HFFc6 (cell line): ENCODE results near the gene SPRY4. TPM values are rescaled to one million over a fixed set of nuclear protein-coding genes. Genes with fewer than 3 reads are reported as not detected.

Experiments
- DNase-seq: peaks from one replicate; pipeline ENCODE4 v3.0.0-alpha.2; 2018
- H3K27ac Mint-ChIP-seq: 2 replicates; pipeline ENCODE4 v1.8.0; 2020; ENCODE audit warnings: mild to moderate bottlenecking, mixed read lengths
- H3K27me3 Mint-ChIP-seq: 2 replicates; pipeline ENCODE4 v1.8.0; 2021; ENCODE audit warnings: mild to moderate bottlenecking, moderate library complexity, mixed read lengths; ENCODE audit not compliant: insufficient read depth
- H3K36me3 Mint-ChIP-seq: 2 replicates; pipeline ENCODE4 v1.8.0; 2021; ENCODE audit warnings: low read depth, mixed read lengths
- H3K4me1 Mint-ChIP-seq: 2 replicates; pipeline ENCODE4 v1.8.0; 2020; ENCODE audit warnings: low read depth, mixed read lengths
- H3K4me3 Mint-ChIP-seq: 2 replicates; pipeline ENCODE4 v1.8.0; 2020; ENCODE audit warnings: mild to moderate bottlenecking, moderate library complexity, mixed read lengths
- H3K9me3 Mint-ChIP-seq: 2 replicates; pipeline ENCODE4 v1.8.0; 2020; ENCODE audit warnings: mild to moderate bottlenecking, mixed read lengths
- total RNA-seq, 6 experiments: library from RNA; stranded (reverse); fragmentation: NEBNext Ultra II Directional; extraction: Animal tissue kit (Norgen Biotek cat#: 25700); gene quantifications; 2 replicates in 1 of 6; 3 replicates in 5 of 6; pipeline ENCODE4 v1.2.3, GENCODE V29; 2021
- TF ChIP-seq, protein P1 (sequence below): fragments of 200-600 bp; sonication (generic); IDR thresholded peaks from 2 replicates; pipeline ENCODE4 v1.5.0; 2021; ENCODE audit warnings: antibody characterized with exemption, mild to moderate bottlenecking

SPRY4 gene
- total RNA-seq, 6 experiments from 2014 or later = 26.1 to 28.9 (median 27.8) TPM

DNA sequence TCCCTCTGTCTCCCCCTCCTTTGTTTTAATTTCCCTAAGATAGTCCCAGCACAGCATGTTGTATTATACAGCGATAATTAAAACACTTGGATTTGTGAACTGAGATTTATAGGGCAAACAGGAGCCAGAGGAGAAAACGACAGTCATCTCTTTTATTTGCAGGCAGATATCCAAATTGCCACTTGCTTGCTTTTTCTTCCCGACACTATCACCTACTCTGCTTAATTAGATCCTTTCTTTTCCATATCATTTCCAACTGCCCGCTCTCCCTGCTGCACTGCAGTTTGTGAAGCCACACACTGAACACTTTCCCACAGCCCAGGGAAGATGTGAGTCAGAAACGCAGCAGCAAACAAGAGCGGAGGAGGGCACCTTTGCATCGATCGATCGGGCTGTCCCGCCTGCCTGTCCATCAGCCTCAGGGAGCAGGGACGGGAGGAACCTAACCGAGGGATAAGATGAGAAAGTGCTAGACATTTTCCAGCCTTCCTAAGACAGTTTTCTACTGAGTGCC lies 35.8 kb upstream of the SPRY4 start:
- peaks cover 67% of the 10 kb centered on the region for H3K4me1 Mint-ChIP-seq
- peaks cover 10% of the 10 kb centered on the region for H3K36me3 Mint-ChIP-seq

DNA sequence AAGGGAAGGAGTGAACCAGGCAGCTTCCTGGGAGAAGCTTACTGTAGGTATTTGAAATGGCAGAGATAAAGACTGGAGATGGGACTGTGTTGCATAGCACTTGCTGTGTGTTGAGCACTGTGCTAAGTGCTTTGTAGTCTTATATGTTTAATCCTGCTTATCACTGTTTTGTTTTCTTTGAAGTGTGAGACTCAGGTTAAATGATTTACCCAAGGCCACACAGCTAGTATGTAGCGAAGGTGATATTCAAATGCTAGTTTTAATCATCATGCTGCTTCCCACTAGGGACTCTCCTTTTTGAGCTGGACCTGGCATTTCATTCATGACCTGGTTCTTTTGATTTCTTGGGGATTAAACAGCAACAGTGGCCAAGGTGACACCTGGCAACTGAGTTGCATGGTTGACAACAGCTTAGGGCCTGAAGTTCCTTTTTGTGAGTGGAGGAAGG lies 35.3 kb upstream of the SPRY4 start:
- TF ChIP-seq, protein P1, sequence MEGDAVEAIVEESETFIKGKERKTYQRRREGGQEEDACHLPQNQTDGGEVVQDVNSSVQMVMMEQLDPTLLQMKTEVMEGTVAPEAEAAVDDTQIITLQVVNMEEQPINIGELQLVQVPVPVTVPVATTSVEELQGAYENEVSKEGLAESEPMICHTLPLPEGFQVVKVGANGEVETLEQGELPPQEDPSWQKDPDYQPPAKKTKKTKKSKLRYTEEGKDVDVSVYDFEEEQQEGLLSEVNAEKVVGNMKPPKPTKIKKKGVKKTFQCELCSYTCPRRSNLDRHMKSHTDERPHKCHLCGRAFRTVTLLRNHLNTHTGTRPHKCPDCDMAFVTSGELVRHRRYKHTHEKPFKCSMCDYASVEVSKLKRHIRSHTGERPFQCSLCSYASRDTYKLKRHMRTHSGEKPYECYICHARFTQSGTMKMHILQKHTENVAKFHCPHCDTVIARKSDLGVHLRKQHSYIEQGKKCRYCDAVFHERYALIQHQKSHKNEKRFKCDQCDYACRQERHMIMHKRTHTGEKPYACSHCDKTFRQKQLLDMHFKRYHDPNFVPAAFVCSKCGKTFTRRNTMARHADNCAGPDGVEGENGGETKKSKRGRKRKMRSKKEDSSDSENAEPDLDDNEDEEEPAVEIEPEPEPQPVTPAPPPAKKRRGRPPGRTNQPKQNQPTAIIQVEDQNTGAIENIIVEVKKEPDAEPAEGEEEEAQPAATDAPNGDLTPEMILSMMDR = no peak
- peak overlapping the region; percentile 67 for H3K27ac Mint-ChIP-seq
- no peak for DNase-seq
- no peaks in the 10 kb centered on the region for H3K9me3 Mint-ChIP-seq
- H3K36me3 Mint-ChIP-seq = peaks cover 10% of the 10 kb centered on the region
- peaks cover 68% of the 10 kb centered on the region for H3K4me1 Mint-ChIP-seq
- no peaks in the 10 kb centered on the region; the same call in 1 of the 2 replicates for H3K27me3 Mint-ChIP-seq
- peak overlapping the region; percentile 56 for H3K4me3 Mint-ChIP-seq

More for the DNA sequence above, 35.8 kb upstream of the SPRY4 start:
- no peaks in the 10 kb centered on the region for H3K9me3 Mint-ChIP-seq
- H3K4me3 Mint-ChIP-seq = peak overlapping the region; percentile 56
- TF ChIP-seq, protein P1 = no peak
- peak overlapping the region; percentile 67 for H3K27ac Mint-ChIP-seq
- DNase-seq = peak; percentile 68
- no peaks in the 10 kb centered on the region; the same call in 1 of the 2 replicates for H3K27me3 Mint-ChIP-seq

DNA sequence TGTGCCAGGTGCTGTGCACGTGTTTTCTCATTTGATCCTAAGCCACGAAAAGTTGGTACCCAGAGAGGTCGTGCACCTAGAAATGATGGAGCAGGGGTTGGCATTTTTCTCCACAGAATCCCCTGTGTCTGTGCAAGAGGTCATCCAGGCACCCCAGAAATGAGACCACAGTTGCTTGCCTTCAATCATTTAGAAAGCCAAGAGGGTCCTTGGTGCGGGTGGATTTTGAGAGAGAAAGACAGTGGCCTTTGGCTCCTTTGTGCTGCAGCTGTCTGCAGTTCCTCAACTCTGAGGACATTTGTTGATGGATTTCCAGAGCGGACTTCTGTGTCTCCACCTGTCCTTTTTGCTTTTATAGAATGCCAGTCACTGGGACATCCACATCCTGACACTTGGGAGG lies 33.8 kb upstream of the SPRY4 start:
- TF ChIP-seq, protein P1 = no peak
- DNase-seq = no peak
- no peaks in the 10 kb centered on the region; the same call in 1 of the 2 replicates for H3K27me3 Mint-ChIP-seq
- H3K36me3 Mint-ChIP-seq = peaks cover 5% of the 10 kb centered on the region; the same call in 1 of the 2 replicates
- H3K9me3 Mint-ChIP-seq = no peaks in the 10 kb centered on the region
- H3K4me3 Mint-ChIP-seq = no peak overlapping the region; the same call in 1 of the 2 replicates
- peak overlapping the region; percentile 99; the same call in 1 of the 2 replicates for H3K27ac Mint-ChIP-seq
- peaks cover 66% of the 10 kb centered on the region for H3K4me1 Mint-ChIP-seq

DNA sequence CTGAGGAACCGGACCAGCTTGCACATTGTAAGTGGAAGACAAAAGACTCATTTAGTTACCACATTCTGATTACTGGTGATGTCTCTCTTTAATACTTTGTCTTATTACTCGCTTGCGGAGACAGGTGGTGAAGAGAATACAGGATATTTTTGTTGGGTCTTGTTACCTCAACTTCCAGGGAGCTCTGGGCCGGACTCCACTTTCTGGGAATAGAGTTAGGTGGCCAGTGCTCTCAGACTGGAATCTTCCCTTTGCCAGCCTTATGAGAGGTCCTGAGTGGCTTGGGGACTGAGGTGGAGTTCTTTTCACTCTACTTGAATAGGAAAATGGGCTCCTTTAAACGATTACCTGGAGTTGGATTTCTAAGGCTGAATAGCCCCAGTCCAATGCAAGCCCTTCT lies 33.3 kb upstream of the SPRY4 start:
- H3K9me3 Mint-ChIP-seq = no peaks in the 10 kb centered on the region
- DNase-seq = no peak
- H3K4me1 Mint-ChIP-seq = peaks cover 66% of the 10 kb centered on the region
- peak overlapping the region; percentile 99 for H3K27ac Mint-ChIP-seq
- H3K36me3 Mint-ChIP-seq = peaks cover 5% of the 10 kb centered on the region; the same call in 1 of the 2 replicates
- H3K4me3 Mint-ChIP-seq = peak overlapping the region; percentile 89
- H3K27me3 Mint-ChIP-seq = no peaks in the 10 kb centered on the region; the same call in 1 of the 2 replicates
- TF ChIP-seq, protein P1 = no peak

DNA sequence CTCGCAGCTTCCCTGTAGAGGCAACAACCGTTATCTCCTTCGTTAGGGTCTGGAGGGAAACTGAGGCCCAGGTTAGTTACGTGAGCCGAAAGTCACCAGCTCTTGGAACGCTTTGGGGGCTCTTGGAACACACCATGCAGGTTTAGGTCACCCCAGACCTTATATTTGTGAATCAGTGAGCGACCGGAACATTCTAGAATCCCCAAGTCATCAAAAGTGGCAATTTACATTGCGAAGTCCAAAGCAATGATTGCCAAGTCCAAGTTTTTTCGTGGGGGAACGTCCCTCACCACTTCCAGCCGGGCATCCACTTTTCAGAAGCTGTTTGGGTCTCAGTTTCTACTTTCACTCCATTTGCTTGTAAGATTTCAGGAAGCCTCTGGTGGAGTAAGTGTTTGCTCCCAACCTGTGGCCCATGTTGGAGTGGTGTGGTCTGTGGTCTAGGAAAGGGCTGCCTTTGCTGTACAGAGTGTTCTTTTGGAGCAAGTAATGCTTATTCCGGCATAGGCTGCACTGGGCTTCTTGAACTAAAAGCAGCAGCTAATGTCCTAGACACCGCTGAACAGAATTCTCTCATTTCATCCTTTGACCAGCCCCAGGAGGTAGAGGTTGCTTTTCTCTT lies 32.8 kb upstream of the SPRY4 start:
- peak; percentile 4 for DNase-seq
- TF ChIP-seq, protein P1 = no peak
- H3K4me3 Mint-ChIP-seq = peak overlapping the region; percentile 89
- H3K9me3 Mint-ChIP-seq = no peaks in the 10 kb centered on the region
- H3K27me3 Mint-ChIP-seq = no peaks in the 10 kb centered on the region; the same call in 1 of the 2 replicates
- peaks cover 64% of the 10 kb centered on the region for H3K4me1 Mint-ChIP-seq
- peak overlapping the region; percentile 99 for H3K27ac Mint-ChIP-seq
- peaks cover 5% of the 10 kb centered on the region; the same call in 1 of the 2 replicates for H3K36me3 Mint-ChIP-seq
